Stimulated activated CD4-positive, alpha-beta T cell treated with anti-CD3 and anti-CD28 coated beads, Interleukin-2, amount 100 ng/mL, for 4 hours (primary cell): Measurements from ENCODE around the gene CPED1.
A peak's percentile ranks its signal among the peaks of the same experiment; 100 is the strongest.
"Not testable (repeated sequence)": the region's sequence is repeated elsewhere in the genome, so short reads cannot be mapped to it uniquely, and the experiment has no call there.

Source experiments
- DNase-seq: peaks from one replicate; pipeline ENCODE4 v3.0.0-alpha.2; 2020; ENCODE audit warnings: low read depth

The CPED1 gene

GRCh38 chr7:120981888-120982615, 6.5 kb upstream of the CPED1 start:
- DNase-seq: no peak

GRCh38 chr7:120983592-120983991, 4.9 kb upstream of the CPED1 start:
- DNase-seq: not testable (repeated sequence)

GRCh38 chr7:120984406-120984805, 4.1 kb upstream of the CPED1 start:
- DNase-seq: no peak

- no peak for DNase-seq
Measured at GRCh38 chr7:120985130-120985758, 3.3 kb upstream of the CPED1 start.

GRCh38 chr7:120985839-120986238, 2.7 kb upstream of the CPED1 start:
- DNase-seq: no peak

- DNase-seq: no peak
Measured at GRCh38 chr7:120986650-120987049, 1.9 kb upstream of the CPED1 start.

GRCh38 chr7:120987280-120987679, 1.2 kb upstream of the CPED1 start:
- DNase-seq: no peak

GRCh38 chr7:120987683-120988590, 574 bp upstream of the CPED1 start:
- peak; percentile 70 for DNase-seq

- DNase-seq: no peak
Measured at GRCh38 chr7:120989257-120990220, 1.0 kb downstream of the CPED1 start.

- DNase-seq: no peak
Measured at GRCh38 chr7:120990468-120991118, 2.1 kb downstream of the CPED1 start.

GRCh38 chr7:120991161-120991560, 2.6 kb downstream of the CPED1 start:
- DNase-seq: no peak

GRCh38 chr7:120991581-120991980, 3.1 kb downstream of the CPED1 start:
- no peak for DNase-seq

- no peak for DNase-seq
Measured at GRCh38 chr7:120992272-120992964, 3.9 kb downstream of the CPED1 start.

GRCh38 chr7:120992965-120993494, 4.5 kb downstream of the CPED1 start:
- DNase-seq: no peak

- DNase-seq: no peak
Measured at GRCh38 chr7:120993553-120994191, 5.2 kb downstream of the CPED1 start.

- DNase-seq: no peak
Measured at GRCh38 chr7:120994512-120995410, 6.2 kb downstream of the CPED1 start.

- no peak for DNase-seq
Measured at GRCh38 chr7:120995654-120996053, 7.1 kb downstream of the CPED1 start.

- peak; percentile 5 for DNase-seq
Measured at GRCh38 chr7:120996333-120996987, 7.9 kb downstream of the CPED1 start.
